SU-DHL-6 (cell line): ENCODE results near the gene ITGA8.
"Not testable (repeated sequence)": the region's sequence is repeated elsewhere in the genome, so short reads cannot be mapped to it uniquely, and the experiment has no call there.

ENCODE experiments used
- H2AFZ ChIP-seq: fragments of 200-600 bp; sonication (generic); 2 replicates; pipeline ENCODE4 v1.6.1; 2014; ENCODE audit warnings: low read depth, mild to moderate bottlenecking, moderate library complexity, mixed read lengths, antibody characterized with exemption, low read length; ENCODE audit not compliant: severe bottlenecking
- H3F3A ChIP-seq: fragments of 200-600 bp; shearing (Covaris generic); 2 replicates; pipeline ENCODE4 v1.6.0; 2016; ENCODE audit warnings: antibody characterized with exemption, mild to moderate bottlenecking; ENCODE audit not compliant: insufficient read depth
- H3K27ac ChIP-seq: fragments of 200-600 bp; sonication (generic); 2 replicates; pipeline ENCODE4 v1.5.1; 2016; ENCODE audit warnings: low read depth, mild to moderate bottlenecking, low read length, moderate library complexity, mixed read lengths
- H3K27me3 ChIP-seq: fragments of 200-600 bp; sonication (generic), shearing (Covaris generic); 2 replicates; pipeline ENCODE4 v1.6.0; 2014; ENCODE audit warnings: mild to moderate bottlenecking, low read length
- H3K36me3 ChIP-seq: fragments of 200-600 bp; sonication (generic); 2 replicates; pipeline ENCODE4 v1.6.1; 2014; ENCODE audit warnings: mild to moderate bottlenecking, low read length, mixed read lengths
- H3K4me2 ChIP-seq: fragments of 300-600, 200-600 bp; shearing (Covaris generic), sonication (generic); 2 replicates; pipeline ENCODE4 v1.6.0; 2014; ENCODE audit warnings: low read length, low read depth, mild to moderate bottlenecking; ENCODE audit not compliant: poor library complexity, severe bottlenecking
- H3K4me3 ChIP-seq: fragments of 200-600 bp; sonication (generic); 2 replicates; pipeline ENCODE4 v1.5.1; 2014; ENCODE audit warnings: antibody characterized with exemption, low read length, mild to moderate bottlenecking, mixed read lengths; ENCODE audit not compliant: insufficient read depth, poor library complexity, severe bottlenecking
- H3K79me2 ChIP-seq: fragments of 200-600 bp; sonication (generic); 2 replicates; pipeline ENCODE4 v1.6.1; 2014; ENCODE audit warnings: mild to moderate bottlenecking, low read length, moderate library complexity; ENCODE audit not compliant: insufficient read depth
- H3K9ac ChIP-seq: fragments of 200-600 bp; sonication (generic); 2 replicates; pipeline ENCODE4 v1.7.0; 2014; ENCODE audit warnings: mild to moderate bottlenecking, low read length
- H3K9me2 ChIP-seq: fragments of 200-600 bp; sonication (generic); replicated peaks from 2 replicates; pipeline ENCODE4 v1.6.1; 2014; ENCODE audit warnings: low read length; ENCODE audit not compliant: insufficient read depth
- H3K9me3 ChIP-seq: fragments of 200-600 bp; sonication (generic); 2 replicates; pipeline ENCODE4 v1.6.1; 2014; ENCODE audit warnings: low read length, mixed read lengths; ENCODE audit not compliant: insufficient read depth
- H4K20me1 ChIP-seq: fragments of 200-600 bp; sonication (generic); 2 replicates; pipeline ENCODE4 v1.6.1; 2014; ENCODE audit warnings: low read depth, mild to moderate bottlenecking, antibody characterized with exemption, low read length, moderate library complexity, mixed read lengths
- EZH2phosphoT487 ChIP-seq: fragments of 200-600 bp; sonication (generic), shearing (Covaris generic); conservative IDR thresholded peaks from 2 replicates; pipeline ENCODE4 v1.6.1; 2018; ENCODE audit warnings: mild to moderate bottlenecking, antibody characterized with exemption, low read length, moderate library complexity, mixed read lengths
- TF ChIP-seq, protein P1 (sequence below): fragments of 200-600 bp; sonication (generic); IDR thresholded peaks from one replicate; pipeline ENCODE4 v1.5.1; 2017; ENCODE audit warnings: antibody characterized with exemption, mild to moderate bottlenecking, low read length, moderate library complexity; ENCODE audit not compliant: insufficient read depth, poor library complexity, severe bottlenecking

ITGA8 gene

DNA sequence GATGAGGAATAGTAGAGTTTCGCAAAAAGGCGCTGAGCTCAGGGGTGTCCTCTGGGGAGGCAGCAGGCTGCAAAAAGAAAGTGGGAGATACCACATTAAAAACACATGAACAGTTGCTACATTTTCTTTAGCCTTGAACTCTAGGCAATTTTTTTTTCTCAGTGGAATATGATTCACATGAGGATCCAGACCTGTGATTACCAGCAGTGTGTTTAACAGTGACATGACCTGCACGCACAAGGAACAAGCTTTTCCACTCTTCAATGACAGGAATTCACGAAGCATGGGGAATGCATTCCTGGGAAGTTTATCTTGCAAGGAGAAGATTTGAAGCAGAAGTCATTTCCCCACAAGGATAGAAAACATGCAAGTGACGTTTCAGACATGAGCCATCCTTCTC, 161.6 kb downstream of the ITGA8 start:
- H3K4me3 ChIP-seq: no peak overlapping the region
- H4K20me1 ChIP-seq: no peaks in the 10 kb centered on the region
- no peaks in the 10 kb centered on the region for H3K9me2 ChIP-seq
- no peak overlapping the region for H2AFZ ChIP-seq
- no peaks in the 10 kb centered on the region for H3K79me2 ChIP-seq
- no peaks in the 10 kb centered on the region for H3K36me3 ChIP-seq
- TF ChIP-seq EZH2phosphoT487: no peak
- TF ChIP-seq, protein P1, sequence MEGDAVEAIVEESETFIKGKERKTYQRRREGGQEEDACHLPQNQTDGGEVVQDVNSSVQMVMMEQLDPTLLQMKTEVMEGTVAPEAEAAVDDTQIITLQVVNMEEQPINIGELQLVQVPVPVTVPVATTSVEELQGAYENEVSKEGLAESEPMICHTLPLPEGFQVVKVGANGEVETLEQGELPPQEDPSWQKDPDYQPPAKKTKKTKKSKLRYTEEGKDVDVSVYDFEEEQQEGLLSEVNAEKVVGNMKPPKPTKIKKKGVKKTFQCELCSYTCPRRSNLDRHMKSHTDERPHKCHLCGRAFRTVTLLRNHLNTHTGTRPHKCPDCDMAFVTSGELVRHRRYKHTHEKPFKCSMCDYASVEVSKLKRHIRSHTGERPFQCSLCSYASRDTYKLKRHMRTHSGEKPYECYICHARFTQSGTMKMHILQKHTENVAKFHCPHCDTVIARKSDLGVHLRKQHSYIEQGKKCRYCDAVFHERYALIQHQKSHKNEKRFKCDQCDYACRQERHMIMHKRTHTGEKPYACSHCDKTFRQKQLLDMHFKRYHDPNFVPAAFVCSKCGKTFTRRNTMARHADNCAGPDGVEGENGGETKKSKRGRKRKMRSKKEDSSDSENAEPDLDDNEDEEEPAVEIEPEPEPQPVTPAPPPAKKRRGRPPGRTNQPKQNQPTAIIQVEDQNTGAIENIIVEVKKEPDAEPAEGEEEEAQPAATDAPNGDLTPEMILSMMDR: no peak
- no peaks in the 10 kb centered on the region for H3K9me3 ChIP-seq
- no peak overlapping the region for H3K9ac ChIP-seq
- H3K27ac ChIP-seq: no peak overlapping the region
- no peaks in the 10 kb centered on the region for H3F3A ChIP-seq
- H3K27me3 ChIP-seq: no peaks in the 10 kb centered on the region
- no peak overlapping the region for H3K4me2 ChIP-seq

DNA sequence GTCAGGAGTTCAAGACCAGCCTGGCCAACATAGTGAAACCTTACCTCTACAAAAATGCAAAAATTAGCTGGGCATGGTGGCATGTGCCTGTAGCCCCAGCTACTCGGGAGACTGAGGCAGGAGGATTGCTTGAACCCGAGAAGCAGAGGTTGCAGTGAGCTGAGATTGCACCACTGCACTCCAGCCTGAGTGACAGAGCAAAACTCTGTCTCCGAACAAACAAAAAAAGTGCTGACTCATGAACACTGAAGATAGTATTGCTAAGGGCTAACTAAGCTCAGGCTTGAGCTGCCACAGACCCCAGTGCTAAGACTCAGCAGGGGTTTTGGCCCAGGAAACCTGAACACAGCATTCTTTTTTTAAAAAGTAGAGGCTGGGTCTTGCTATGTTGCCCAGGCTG, 162.6 kb downstream of the ITGA8 start:
- not testable (repeated sequence) for H3K4me2 ChIP-seq, H2AFZ ChIP-seq, H3F3A ChIP-seq, H3K9ac ChIP-seq, H3K36me3 ChIP-seq, H4K20me1 ChIP-seq, H3K9me2 ChIP-seq, H3K4me3 ChIP-seq, H3K27ac ChIP-seq, H3K9me3 ChIP-seq, H3K27me3 ChIP-seq, H3K79me2 ChIP-seq

DNA sequence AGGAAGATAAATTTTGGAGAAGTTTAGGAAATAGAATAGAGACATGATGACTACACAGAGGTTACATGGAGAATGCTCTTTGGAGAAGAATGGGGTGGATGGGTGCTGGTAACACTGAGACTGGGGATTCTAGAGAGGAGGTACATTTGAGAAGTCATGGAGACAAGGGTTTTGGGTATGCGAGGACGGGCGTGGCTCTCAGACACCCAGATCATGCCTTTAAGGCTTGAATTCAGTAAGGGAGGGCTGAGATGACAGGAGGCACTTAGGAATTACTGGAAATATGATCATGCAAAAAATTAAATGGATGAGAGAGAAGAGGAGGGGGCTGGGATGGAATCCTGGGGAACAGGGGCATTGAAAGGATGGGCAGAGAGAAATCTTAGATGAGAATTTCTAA, 168.8 kb downstream of the ITGA8 start:
- no peaks in the 10 kb centered on the region for H3K79me2 ChIP-seq
- no peak overlapping the region for H3K4me3 ChIP-seq
- H3K27ac ChIP-seq: no peak overlapping the region
- H3K9me2 ChIP-seq: no peaks in the 10 kb centered on the region
- TF ChIP-seq, protein P1: no peak
- TF ChIP-seq EZH2phosphoT487: no peak
- H2AFZ ChIP-seq: no peak overlapping the region
- H3K4me2 ChIP-seq: no peak overlapping the region
- no peaks in the 10 kb centered on the region for H4K20me1 ChIP-seq
- no peaks in the 10 kb centered on the region for H3F3A ChIP-seq
- H3K27me3 ChIP-seq: no peaks in the 10 kb centered on the region
- no peaks in the 10 kb centered on the region for H3K9me3 ChIP-seq
- no peaks in the 10 kb centered on the region for H3K36me3 ChIP-seq
- no peak overlapping the region for H3K9ac ChIP-seq

DNA sequence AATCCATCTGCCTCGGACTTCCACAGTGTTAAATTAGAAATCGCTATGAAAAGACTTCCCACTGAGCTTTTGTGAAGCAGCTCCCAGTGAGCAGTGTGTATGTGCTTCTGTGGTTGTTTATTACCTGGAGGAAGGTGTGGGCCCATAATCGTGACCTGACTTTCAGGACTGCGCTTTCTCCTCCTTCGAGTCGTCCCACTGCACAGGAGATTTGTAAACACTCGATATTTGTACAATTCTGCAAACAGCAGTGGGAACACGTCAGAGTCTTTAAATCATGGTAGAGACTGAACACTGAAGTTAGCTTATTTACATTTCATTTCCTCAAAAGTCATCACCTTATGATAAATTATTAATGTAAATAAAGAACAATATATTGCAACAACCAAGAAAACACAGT, 171.4 kb downstream of the ITGA8 start:
- no peaks in the 10 kb centered on the region for H3K27me3 ChIP-seq
- H3K27ac ChIP-seq: no peak overlapping the region
- H3K9me3 ChIP-seq: no peaks in the 10 kb centered on the region
- no peak overlapping the region for H3K4me2 ChIP-seq
- H3K9ac ChIP-seq: no peak overlapping the region
- no peak overlapping the region for H3K4me3 ChIP-seq
- H2AFZ ChIP-seq: no peak overlapping the region
- H3F3A ChIP-seq: no peaks in the 10 kb centered on the region
- TF ChIP-seq EZH2phosphoT487: no peak
- TF ChIP-seq, protein P1: no peak
- H3K79me2 ChIP-seq: no peaks in the 10 kb centered on the region
- H3K36me3 ChIP-seq: no peaks in the 10 kb centered on the region
- H3K9me2 ChIP-seq: no peaks in the 10 kb centered on the region
- no peaks in the 10 kb centered on the region for H4K20me1 ChIP-seq
